GM10847 (cell line): ENCODE measurements around the gene CASZ1.

ENCODE experiments used
- POLR2A ChIP-seq: IDR thresholded peaks from 2 replicates; pipeline ENCODE4 v1.6.1; 2011; ENCODE audit not compliant: insufficient read length; ENCODE audit errors: extremely low read depth

CASZ1 gene

DNA sequence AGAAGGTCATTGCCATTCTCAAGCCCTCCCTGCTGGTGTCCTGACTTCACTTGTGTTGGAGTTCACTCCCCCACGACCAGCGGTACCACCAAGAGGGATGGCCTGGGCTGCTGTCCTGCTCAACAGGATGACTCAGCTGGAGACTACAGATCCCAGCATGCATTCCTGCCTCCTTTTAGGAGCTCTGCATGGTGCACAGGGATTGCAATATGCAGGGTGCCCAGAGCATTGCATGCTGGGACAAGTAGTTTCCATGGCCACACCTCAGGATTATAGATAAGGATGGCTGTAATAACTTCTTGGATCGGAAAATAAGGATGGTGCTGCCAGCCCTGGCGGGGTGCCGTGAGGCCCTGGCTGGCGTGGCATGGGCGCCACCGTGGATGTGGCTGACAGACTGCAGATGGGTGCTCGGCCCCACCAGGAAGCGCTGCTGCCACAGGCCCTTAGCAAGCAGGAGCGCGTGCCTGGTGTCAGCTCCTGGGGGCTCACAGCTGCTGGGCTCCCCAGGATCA, 150.0 kb downstream of the CASZ1 start:
- no peak for TF ChIP-seq POLR2A

DNA sequence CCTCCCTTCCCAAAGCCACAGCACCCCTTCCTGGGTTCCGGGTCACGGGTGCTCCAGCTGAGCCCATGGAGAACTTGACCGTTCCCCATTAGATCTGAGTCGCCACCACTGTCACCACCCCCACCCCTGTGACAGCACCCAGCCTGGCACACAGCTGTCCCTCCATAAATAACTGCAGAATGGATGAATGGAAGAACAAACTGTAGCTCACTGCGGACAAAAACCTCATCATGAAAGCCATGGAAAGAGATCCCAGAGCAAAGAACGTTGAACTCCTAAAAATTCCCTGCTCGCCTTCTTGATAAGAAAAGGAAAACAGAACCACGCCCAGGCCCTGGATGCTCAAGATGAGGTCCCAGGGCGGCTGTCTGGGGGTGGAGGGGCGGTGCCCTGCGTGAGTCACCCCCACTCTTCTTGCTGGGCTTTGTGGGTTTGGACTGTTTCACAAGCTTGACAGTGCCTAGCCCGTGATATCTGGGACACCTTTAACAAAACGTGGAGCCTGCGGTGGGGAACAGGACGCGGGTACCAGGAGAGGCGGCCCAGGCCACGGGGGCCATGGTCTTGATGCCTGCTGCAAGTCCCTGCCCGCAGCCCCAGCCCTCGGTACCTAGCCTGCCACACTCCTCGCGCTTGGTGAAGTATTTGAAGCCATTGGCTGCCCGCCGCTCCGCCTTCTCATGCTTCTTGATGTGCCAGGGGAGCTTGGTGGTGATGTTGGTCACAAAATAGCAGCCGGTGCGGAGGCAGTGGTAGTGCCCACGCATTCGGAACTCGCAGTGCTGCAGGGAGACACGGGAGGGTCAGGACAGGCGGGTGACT, 151.9 kb downstream of the CASZ1 start:
- no peak for TF ChIP-seq POLR2A

DNA sequence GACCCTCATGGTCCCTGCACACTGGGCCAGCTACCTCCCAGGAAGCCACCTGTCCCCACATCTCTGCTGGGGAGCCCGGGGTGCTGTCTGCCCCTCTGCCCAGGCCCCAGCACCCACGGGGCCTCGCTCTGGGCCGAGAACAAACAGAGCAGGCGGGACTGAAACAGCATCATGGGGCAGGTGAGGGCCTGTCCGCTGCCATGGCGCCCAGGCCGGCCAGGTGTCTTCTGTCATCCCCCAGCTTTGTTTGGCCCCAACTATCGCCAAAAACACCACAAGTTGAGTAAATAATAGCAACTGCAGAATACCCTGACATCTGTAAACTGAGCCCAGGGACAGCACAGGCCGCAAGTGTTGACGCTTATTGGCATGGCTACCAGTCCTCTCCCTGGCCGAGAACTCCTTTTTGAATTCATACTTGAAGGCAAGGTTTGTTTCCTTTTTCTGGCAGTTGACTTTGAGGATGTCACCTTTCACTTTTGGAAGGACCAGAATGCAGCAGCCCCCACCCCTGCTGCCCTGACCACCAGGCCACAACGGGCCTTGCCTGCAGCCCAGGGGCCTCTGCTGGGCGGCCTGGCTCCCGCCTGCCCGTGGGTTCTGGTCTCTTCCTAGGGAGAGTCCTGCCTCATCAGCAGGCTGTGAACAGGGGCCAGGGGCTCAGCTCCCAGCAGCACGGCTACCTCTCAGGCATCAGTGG, 152.7 kb downstream of the CASZ1 start:
- no peak for TF ChIP-seq POLR2A

DNA sequence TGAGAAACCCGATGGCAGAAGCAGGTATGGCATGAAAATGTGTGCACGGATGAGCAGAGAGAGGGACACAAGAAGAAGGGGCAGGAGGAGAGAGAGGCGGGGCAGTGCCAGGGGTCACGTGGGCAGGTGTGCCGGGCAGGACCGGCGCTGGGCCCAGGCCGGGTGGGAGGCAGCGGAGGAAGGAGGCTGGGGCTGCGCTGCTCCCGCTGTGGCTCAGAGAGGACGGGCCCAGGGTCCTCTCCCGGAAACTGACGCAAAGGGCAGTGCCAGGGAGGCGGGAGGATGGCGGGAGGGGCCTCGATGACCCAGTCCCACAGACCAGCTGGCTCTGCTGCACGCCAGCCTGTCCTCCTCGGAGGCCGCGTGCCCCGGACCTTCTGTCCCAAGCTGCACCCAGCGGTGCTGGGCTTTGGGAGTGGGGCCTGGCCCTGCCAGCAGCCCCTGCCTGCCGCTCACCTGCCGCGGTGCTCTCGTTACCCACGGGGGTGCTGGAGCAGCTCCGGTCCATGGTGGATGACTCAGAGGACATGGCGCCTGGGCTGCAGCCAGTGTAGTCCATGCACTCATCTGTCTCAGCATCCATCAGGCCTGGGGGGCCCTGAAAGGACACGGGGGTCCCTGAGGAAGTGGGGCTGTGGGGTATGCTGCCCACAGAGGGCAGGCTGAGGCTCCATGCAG, 153.9 kb downstream of the CASZ1 start:
- no peak for TF ChIP-seq POLR2A

DNA sequence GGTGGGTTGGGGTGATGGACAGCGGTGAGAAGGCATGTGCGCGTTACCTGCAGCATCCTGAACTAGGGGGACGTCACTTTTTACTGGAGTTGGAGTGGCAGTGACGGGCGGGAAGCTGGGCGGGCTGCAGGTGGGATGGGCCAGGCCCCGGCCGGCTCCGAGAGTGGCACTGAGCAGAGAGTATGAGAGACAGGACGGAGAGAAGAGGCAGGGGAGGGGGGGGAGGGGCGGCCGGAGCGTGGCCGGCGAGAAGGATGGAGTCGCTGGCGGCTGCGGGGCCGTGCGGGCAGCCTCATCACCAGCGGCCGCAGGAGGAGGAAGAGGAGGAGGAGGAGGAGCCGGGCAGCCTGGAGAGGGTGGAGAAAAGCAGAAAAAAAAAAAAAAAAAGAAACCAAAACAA, 154.5 kb downstream of the CASZ1 start:
- TF ChIP-seq POLR2A = no peak

DNA sequence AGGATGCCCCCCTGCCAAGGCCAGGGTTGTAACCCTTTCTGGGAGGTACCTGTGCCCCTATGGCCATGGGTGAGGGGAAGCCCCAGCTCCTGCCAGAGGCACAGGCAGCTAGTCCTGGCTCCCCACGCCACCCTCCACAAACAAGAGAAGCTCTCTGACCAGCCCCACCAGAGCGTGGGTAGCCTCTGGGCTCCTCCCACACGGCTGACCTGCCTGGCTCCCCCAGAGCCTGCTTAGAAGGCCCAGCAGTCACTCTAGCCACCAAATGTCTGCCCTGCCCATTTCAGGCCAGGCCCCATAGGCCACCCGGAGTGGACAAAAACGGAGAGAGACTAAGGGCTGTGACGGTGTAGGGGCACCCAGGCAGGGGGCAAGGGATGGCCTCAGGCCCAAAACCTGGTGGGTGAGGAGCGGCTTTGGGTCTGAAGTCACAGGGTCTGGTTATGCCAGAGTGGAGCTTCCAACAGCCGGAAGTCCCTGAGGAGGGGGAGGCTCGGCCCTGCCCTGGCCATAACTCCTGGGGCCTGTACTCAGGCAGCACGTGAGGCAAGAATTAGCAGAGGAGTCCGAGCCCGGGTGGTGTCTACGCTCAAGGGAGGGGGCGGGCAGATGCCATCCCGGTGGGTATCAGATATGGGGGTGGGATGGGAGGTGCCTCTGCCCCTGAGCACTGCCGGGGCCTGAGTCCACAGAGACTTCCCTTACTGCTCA, 155.4 kb downstream of the CASZ1 start:
- no peak for TF ChIP-seq POLR2A

DNA sequence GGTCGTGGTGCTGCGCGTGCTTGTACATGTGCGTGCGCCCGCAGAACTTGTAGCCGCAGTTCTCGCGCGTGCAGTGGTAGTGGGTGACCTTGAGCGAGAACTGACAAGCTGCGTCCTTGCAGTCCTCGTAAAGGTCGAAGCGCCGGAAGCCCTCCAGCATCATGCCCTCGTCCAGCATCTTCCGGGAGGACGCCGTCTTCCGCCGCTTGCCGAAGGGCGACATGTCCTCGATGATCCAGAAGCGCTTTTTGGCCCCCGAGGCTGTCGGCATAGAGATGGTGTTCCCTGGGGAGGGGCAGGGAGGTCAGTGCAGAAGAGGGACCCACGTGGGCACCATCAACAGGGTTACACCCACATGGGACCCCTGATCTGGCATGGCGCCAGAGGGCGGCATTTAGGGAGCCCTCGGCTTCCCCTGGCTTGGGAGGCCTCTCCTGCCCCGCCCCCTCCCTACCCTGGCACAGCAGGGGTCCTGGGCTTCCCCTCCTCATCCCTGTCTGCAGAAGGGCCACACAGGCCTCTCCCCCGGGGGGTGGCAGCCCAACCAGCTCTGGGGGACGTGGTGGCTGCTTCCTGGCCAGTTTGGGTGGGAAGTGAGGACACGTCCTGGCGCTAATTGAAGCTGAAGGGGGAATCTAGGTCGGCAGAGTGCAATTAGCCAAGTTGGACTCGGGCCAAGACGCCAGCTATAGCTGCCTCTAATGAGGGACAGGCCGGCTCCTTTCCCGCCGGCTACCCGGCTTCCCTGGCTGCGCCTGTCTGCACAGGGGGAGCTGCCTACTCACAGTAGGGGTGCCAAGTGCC, 156.5 kb downstream of the CASZ1 start:
- no peak for TF ChIP-seq POLR2A

DNA sequence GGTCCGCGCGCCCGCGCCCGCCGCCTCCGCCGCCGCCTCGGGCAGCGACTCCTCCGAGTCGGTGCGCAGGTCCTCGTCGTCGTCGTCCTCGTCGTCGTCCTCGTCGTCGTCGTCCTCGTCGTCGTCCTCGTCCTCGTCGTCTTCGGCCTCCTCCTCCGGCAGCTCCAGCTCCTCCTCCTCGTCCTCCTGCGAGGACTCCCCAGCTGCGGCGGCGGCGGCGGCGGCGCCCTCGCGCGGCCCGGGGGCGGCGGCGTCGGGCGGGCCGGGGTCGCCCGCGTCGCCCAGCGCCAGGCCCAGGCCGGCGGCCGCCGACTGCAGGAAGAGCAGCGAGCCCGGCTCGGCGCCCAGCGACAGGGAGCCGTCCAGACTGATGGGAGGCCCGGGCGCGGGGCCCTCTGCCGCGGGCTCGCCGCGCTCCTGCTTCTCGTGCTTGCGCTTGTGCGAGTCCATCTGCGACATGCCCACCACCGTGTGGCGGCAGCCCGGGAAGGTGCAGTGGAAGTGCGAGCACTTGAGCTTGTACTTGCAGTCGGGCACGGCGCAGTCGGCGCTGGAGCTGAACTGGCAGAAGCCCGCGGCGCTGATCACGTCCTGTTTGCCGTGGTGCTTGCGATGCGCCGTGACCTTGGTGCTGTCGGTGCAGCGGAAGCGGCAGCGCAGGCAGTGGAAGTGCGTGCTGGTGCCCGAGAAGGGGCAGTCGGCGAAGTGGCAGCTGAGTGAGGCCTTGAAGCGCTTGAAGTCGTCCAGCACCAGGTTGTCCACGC, 157.3 kb downstream of the CASZ1 start:
- TF ChIP-seq POLR2A = no peak

DNA sequence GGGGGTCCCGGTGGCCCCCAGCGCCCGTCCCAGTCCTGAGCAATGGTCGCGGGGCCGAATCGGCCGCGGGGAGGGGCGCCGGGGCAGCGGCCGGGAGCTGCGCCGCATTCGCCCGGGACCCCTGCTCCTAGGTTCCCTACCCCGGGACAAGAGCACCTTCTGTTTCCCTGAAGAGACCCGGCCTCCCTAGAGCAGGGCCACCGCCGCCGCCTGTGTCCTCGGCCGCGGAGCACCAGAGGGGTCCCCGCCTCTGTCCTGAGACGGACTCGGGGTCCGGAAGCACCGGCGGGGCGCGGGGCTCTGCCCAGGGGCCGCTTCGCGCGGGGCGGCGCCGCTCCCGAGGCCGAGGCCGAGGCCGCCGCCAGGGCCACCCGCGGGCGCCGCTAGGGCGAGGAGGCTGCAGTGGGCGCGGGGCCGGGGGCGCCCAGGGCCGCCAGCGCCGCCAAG, 157.9 kb downstream of the CASZ1 start:
- TF ChIP-seq POLR2A = no peak

DNA sequence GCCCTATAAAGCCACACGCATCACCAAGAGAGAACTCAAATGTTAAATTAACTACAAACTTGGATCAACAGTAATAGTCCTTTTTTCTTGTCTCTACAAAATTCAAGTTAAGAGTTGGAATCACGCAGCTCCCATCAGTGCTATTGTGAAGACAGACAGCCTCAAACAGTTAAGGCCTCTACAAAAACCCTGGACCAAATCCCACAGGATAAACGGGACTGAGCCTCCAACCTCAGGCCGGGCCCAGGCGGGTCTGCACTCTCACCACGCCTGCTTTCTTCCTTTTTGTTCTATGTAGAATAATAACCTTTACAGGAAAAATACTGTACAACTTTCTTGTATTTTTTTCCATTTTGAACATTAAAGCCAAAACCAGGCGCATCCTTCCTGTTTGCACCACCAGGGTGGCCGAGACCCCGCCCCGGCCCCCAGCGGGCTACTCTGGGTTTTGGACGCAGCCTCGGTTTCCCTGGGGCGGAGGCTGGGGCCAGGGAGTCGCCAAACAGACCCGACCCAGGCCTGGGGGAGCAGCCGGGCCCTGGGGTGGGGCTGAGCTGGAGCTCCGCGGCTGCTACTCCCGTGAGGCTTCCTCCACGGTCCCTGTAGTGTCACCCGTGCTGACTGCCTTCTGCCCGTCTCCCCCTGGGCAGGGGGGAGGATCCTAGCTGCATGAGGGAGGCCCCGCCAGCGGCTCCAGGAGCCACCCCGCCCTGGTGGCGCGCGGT, 158.4 kb downstream of the CASZ1 start:
- TF ChIP-seq POLR2A = no peak

DNA sequence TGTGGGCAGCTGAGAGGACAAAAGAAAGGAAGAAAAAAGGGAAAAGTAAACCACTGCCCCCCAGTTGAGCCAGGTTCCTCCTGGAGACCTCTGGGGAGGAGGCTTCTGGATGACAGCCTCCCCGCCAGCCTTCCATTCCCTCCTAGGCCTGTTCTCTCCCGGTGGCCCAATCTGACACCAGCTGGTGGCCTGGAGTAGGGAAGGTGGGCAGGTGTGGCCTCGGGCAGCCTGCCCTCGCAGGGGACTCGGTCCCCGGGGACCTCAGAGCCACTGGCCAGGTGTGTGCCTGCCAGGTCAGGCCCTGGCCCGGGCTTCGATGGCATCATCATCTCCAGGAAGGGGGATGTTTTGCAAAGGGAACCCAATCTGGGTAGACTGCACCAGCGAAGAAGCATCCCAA, 159.0 kb downstream of the CASZ1 start:
- no peak for TF ChIP-seq POLR2A

DNA sequence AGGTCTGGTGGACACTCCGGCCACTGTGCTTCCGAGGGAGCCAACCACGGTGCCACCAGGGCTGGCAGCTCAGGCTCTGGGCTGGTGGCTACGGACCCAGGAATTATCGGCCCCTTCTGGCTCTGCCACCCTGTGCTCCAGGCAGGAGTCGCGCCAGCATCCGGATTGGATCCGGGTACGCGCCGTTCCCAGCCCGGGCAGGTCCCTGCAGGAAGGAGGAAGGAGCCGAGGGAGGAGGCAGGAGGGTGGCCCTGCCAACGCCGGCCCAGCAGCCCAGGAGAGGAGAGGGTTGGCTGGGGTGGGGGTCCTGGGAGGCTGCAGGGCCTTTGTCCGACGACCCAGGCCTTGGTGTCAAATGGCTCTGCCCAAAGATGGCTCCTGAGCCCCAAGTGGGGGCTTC, 160.5 kb downstream of the CASZ1 start:
- TF ChIP-seq POLR2A = no peak
